ENCODE measurements around the gene ADAMTS2.

GRCh38 chr5:179261301-179262125 is 83.7 kb downstream of the ADAMTS2 start:
- TF ChIP-seq CTCF (IDR thresholded peaks at IDR 0.05) (no peak), POLR2A (IDR thresholded peaks at IDR 0.05) (no peak)

Measured in lower leg skin (tissue), 3 donors.